ENCODE measurements around the gene PITX2.

The PITX2 gene

GRCh38 chr4:110617646-110618580 lies 5.0 kb downstream of the PITX2 start:
- FAIRE-seq (no peak), DNase-seq (ENCODE audit: insufficient read length, low spot score) (no peak)
- no peak for TF ChIP-seq CTCF (IDR thresholded peaks at IDR 0.05; ENCODE audit: insufficient read depth, missing control alignments)

GRCh38 chr4:110617075-110617640 lies 5.7 kb downstream of the PITX2 start:
- no peak for TF ChIP-seq CTCF (IDR thresholded peaks at IDR 0.05; ENCODE audit: insufficient read depth, missing control alignments)
- DNase-seq (ENCODE audit: insufficient read length, low spot score) (no peak), FAIRE-seq (no peak)

GRCh38 chr4:110616238-110617074 lies 6.4 kb downstream of the PITX2 start:
- FAIRE-seq (no peak), DNase-seq (ENCODE audit: insufficient read length, low spot score) (no peak)
- TF ChIP-seq CTCF (IDR thresholded peaks at IDR 0.05; ENCODE audit: insufficient read depth, missing control alignments) = no peak

GRCh38 chr4:110615353-110616237 lies 7.3 kb downstream of the PITX2 start:
- FAIRE-seq = no peak
- no peak for TF ChIP-seq CTCF (IDR thresholded peaks at IDR 0.05; ENCODE audit: insufficient read depth, missing control alignments)
- no peak for DNase-seq (ENCODE audit: insufficient read length, low spot score)

DNA sequence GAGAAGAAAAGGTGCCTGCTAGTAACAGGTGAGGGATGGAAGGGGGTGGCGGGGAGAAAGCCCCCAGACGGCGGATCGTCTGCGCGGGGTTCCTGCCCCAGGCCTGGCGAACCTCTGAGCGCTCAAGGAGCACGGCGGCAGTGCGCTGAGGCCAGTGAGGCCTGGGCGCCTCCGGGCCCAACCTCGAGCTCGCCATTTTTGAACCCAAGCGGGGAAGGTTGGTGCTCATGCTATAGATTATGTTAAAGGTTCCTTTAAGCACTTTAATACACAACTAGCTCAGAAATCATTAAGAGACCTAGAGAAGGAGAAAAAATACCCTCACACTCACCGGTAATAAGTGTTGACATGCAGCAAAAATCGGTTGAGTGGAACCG lies 7.9 kb downstream of the PITX2 start:
- TF ChIP-seq CTCF (IDR thresholded peaks at IDR 0.05; ENCODE audit: insufficient read depth, missing control alignments) = no peak
- FAIRE-seq = no peak

GRCh38 chr4:110614173-110614963 lies 8.5 kb downstream of the PITX2 start:
- DNase-seq (ENCODE audit: insufficient read length, low spot score) (no peak), FAIRE-seq (no peak)

More for the DNA sequence above, 7.9 kb downstream of the PITX2 start:
- DNase-seq (ENCODE audit: insufficient read length, low spot score) = no peak

More at GRCh38 chr4:110614173-110614963, 8.5 kb downstream of the PITX2 start:
- no peak for TF ChIP-seq CTCF (IDR thresholded peaks at IDR 0.05; ENCODE audit: insufficient read depth, missing control alignments)
